Adrenal gland (tissue), 12 donors: ENCODE data around the gene GIMAP8. TPM values are rescaled to one million over a fixed set of nuclear protein-coding genes. Genes with fewer than 3 reads are reported as not detected.

Experiments
- DNase-seq, 7 donors: peaks; one replicate each; pipeline ENCODE4 v3.0.0-alpha.2; 2019 to 2020
- H3K27ac ChIP-seq, 5 donors: fragments of 200-600 bp; sonication (generic) in 4 of 5; 1 replicate in 3 of 5; 2 replicates in 2 of 5; pipeline versions ENCODE4 v1.5.1 to v1.8.0; 2016 to 2020; ENCODE audit warnings: mild to moderate bottlenecking in 1 of 5
- H3K27me3 ChIP-seq: fragments of 200-600 bp; 2 replicates; pipeline ENCODE4 v1.8.0; 2021
- H3K36me3 ChIP-seq, 2 donors: fragments of 200-600 bp; replicated peaks in 1 of 2; 1 replicate in 1 of 2; 2 replicates in 1 of 2; pipeline versions ENCODE4 v1.5.1 to v1.8.0; 2018 to 2022
- H3K4me1 ChIP-seq, 2 donors: fragments of 200-600 bp; replicated peaks in 1 of 2; 1 replicate in 1 of 2; 2 replicates in 1 of 2; pipeline versions ENCODE4 v1.5.1 to v1.8.0; 2018 to 2021
- H3K4me3 ChIP-seq, 4 donors: fragments of 200-600 bp; sonication (generic) in 3 of 4; one replicate each; pipeline ENCODE4 v1.5.1; 2016 to 2018
- H3K9me3 ChIP-seq, 3 donors: fragments of 200-600 bp; sonication (generic) in 1 of 3; replicated peaks in 1 of 3; 1 replicate in 2 of 3; 2 replicates in 1 of 3; pipeline versions ENCODE4 v1.5.1 to v1.8.0; 2016 to 2021
- POLR2A ChIP-seq, 2 donors: fragments of 450-650 bp; IDR thresholded peaks; one replicate each; pipeline ENCODE4 v1.6.1; 2017; ENCODE audit warnings: antibody characterized with exemption in 2 of 2, mild to moderate bottlenecking in 2 of 2, moderate library complexity in 1 of 2
- WGBS, 4 donors: extraction: QIAGEN DNeasy Blood & Tissue Kit in 2 of 4; methylation state at CpG; one replicate each; pipeline versions ENCODE4 v1.1.5 to v1.1.7; 2013 to 2017; 5-methylcytosine and 5-hydroxymethylcytosine counted together
- intact Hi-C, 2 donors: fragments of 100-400 bp; cut with DNase I; formaldehyde crosslinking; loops; one replicate each; pipeline versions ENCODE4 v1.14.1 to v1.15.0; 2022 to 2023
- polyA plus RNA-seq, 3 donors: library from polyadenylated mRNA; stranded (reverse); fragments of 200-250 nt in 2 of 3; fragments of 350-450 nt in 1 of 3; fragmentation: Illumina TruSeq in 1 of 3; extraction: RNeasy Lipid Tissue Mini Kit (QIAGEN cat#74804) in 1 of 3; gene quantifications; one replicate each; pipeline ENCODE4 v1.2.3, GENCODE V29; 2013 to 2014
- total RNA-seq, 9 donors: library from RNA; depleted of rRNA in 4 of 9; stranded (reverse); fragments of >200 nt in 4 of 9; fragments of 120-200 nt in 1 of 9; fragmentation: NEBNext Ultra II Directional in 1 of 9; extraction: Animal tissue kit (Norgen Biotek cat#: 25700) in 1 of 9; gene quantifications; one replicate each; pipeline versions ENCODE4 v1.1.0 to v1.2.4, GENCODE V29; 2013 to 2023
- TF ChIP-seq, protein P1 (sequence below), 6 experiments: fragments of 450-650 bp in 4 of 6; fragments of 200-600 bp in 2 of 6; sonication (generic) in 1 of 6; IDR thresholded peaks; 1 replicate in 5 of 6; 2 replicates in 1 of 6; pipeline versions ENCODE4 v1.5.1 to v1.8.0; 2016 to 2021; ENCODE audit warnings: antibody characterized with exemption in 6 of 6, mild to moderate bottlenecking in 2 of 6, moderate library complexity in 1 of 6
- donor health status: healthy with polysubstance abuse.
- donor health status: Bipolar disorder and iron deficiency.
- donor health status: DM: yes; HTN: yes; CAD: no.
- donor health status: DM: no; HTN: no; CAD: no.
- donor health status: DM: no; HTN: no; CAD: no.
- donor health status: DM: yes; HTN: yes; CAD: no.

GIMAP8 gene
- total and polyA plus RNA-seq, 12 donors, result 6.1 to 18.4 (median 9.5) TPM

DNA sequence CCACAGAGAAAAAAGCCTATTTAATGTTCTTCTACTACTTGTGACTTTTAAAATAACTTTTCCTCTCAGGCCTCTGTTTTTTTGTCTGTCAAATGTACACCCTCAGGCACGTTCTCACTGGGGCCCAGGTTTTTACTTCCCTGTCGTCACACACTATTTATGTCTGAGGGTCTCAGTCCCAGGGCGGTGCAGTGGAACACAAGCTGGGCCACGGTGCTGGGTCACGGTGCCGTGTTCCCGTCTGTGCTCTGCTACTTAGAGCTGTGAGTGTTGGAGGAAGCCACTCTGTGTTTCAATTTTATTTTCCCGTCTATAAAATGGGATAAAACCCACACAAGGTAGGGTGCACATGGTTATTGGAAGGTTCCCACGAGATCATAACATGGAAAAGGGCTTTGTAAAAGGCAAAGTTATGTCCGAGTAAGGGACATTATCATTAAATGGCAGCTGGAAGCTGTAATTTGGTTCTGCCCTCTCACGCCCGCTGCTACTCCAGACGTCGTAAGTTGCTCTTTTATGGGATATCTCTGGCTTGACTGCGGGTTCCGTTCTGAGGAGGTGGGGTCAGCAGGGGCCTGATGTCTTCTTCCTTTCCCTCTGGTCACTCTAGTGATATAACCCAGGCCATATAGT, 46.1 kb upstream of the GIMAP8 start:
- intact Hi-C loops, result no loop called here
- peak in 4 of 7 donors; percentile 10 to 52 (median 20) for DNase-seq
- Histone ChIP-seq H3K4me3 (peak overlapping the region in 3 of 4 donors; percentile 44 to 73 (median 56)), H3K27ac (peak overlapping the region; percentile 85 to 97 (median 97)), H3K4me1 (peaks cover 28 to 47% of the 10 kb centered on the region in 2 donors), H3K36me3 (no peaks in the 10 kb centered on the region), H3K27me3 (no peaks in the 10 kb centered on the region), H3K9me3 (no peaks in the 10 kb centered on the region)
- 35 to 40% (median 38%) methylated on average over 16 of the region's 16 CpGs for WGBS, 4 donors
- no peak for TF ChIP-seq POLR2A (IDR thresholded peaks at IDR 0.05)
- TF ChIP-seq, protein P1, sequence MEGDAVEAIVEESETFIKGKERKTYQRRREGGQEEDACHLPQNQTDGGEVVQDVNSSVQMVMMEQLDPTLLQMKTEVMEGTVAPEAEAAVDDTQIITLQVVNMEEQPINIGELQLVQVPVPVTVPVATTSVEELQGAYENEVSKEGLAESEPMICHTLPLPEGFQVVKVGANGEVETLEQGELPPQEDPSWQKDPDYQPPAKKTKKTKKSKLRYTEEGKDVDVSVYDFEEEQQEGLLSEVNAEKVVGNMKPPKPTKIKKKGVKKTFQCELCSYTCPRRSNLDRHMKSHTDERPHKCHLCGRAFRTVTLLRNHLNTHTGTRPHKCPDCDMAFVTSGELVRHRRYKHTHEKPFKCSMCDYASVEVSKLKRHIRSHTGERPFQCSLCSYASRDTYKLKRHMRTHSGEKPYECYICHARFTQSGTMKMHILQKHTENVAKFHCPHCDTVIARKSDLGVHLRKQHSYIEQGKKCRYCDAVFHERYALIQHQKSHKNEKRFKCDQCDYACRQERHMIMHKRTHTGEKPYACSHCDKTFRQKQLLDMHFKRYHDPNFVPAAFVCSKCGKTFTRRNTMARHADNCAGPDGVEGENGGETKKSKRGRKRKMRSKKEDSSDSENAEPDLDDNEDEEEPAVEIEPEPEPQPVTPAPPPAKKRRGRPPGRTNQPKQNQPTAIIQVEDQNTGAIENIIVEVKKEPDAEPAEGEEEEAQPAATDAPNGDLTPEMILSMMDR (IDR thresholded peaks at IDR 0.05), result no peak

DNA sequence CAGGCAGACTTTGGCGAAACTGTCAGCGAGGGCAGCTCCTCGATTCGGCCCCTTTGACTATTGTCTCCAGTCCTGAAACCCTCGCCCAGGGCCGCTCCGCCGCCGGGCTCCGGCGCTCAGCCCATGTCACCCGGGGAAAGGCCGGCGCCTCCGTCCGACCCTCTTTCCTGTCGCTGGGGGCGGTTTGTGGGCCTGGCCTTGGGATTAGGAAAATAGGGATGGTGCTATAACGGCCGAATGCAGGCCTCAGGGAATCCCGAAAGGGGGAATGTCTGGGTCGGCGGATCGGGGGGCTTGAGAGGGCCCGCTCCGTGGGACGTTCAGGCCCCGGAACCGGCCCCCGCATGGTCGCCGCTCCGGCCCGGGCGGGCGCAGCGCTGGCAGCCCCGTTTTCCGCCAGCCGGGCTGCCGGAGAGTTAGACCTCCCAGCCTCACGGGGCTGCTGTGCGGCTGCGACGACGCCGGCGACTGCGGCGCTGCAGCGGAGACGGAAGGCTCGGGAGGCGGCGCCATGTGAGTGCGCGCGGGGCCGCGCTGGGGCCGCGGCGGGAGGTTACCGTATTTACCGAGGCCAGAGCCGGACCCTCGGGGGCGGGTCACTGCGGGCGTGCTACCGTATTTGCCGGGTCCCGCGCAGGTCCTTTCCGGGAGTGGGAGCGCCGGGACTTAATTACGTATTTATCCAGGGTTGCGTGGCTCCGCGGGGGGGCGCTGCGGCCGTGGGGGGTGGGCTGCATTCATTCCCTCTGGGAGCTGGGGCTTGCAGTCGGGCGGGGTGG, 45.4 kb upstream of the GIMAP8 start:
- Histone ChIP-seq H3K9me3 (no peaks in the 10 kb centered on the region), H3K27me3 (no peaks in the 10 kb centered on the region), H3K4me3 (peak overlapping the region; percentile 38 to 73 (median 50)), H3K4me1 (peaks cover 25 to 41% of the 10 kb centered on the region in 2 donors), H3K27ac (peak overlapping the region; percentile 85 to 97 (median 97)), H3K36me3 (no peaks in the 10 kb centered on the region)
- WGBS, 4 donors, result 0 to 1% (median 0%) methylated on average over 2 to 86 of the region's 86 CpGs
- intact Hi-C loops, result no loop called here
- TF ChIP-seq POLR2A (IDR thresholded peaks at IDR 0.05), result peak; percentile 92
- TF ChIP-seq, protein P1 (IDR thresholded peaks at IDR 0.05), result peak in 2 of 6 experiments; percentile 5 to 17
- DNase-seq, result peak; percentile 90 to 95 (median 91)

DNA sequence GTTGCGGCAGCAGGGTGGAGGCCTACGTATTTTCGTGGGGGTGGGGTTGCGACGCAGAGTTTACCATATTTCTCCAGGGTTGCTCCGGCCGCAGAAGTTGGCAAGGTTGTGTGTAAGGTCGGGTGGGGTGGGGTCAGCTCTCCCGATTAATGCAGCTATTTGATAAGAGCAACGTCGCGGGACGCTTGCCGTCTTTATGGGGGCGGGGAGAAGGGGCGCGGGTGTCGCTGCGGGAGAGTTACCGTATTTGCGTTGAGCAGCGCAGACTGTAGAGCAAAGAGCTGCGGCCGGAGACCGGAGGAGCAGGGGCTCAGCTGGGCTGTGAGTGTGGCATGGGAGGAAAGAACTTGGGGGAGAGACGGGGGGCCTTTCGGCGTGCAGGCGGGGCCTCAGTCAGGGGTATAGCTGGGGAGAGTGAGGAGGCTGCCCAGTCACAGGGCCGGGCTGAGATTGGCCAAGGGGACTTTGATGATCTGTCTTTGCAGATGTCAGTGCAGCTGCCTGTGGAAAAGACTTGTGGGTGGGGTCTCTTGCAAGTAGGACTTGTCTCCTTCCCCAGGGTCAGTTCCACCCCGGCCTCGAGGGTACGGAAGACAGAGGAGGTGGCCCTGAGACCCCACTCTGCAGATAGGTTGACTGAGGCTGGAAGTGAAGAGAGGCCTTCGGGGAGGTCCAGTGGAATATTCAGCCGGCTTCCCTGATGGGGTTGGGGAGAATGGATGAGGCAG, 44.7 kb upstream of the GIMAP8 start:
- intact Hi-C loops, result no loop called here
- peak overlapping the region; percentile 85 to 97 (median 97) for H3K27ac ChIP-seq

More for the DNA sequence above, 44.7 kb upstream of the GIMAP8 start:
- TF ChIP-seq POLR2A (IDR thresholded peaks at IDR 0.05), result peak in 1 of 2 donors; percentile 46
- TF ChIP-seq, protein P1 (IDR thresholded peaks at IDR 0.05), result no peak
- H3K4me1 ChIP-seq, result peaks cover 17 to 34% of the 10 kb centered on the region in 2 donors
- H3K36me3 ChIP-seq, result no peaks in the 10 kb centered on the region
- 3 to 10% (median 6%) methylated on average over 30 to 35 of the region's 35 CpGs for WGBS, 4 donors
- no peaks in the 10 kb centered on the region for H3K27me3 ChIP-seq
- peak in 6 of 7 donors; percentile 49 to 70 (median 62) for DNase-seq
- peak overlapping the region; percentile 38 to 73 (median 45) for H3K4me3 ChIP-seq
- H3K9me3 ChIP-seq, result no peaks in the 10 kb centered on the region
